Thyroid gland (tissue), 4 donors: ENCODE data around the gene C17orf100. TPM values are rescaled to one million over a fixed set of nuclear protein-coding genes. Genes with fewer than 3 reads are reported as not detected.

Source experiments
- DNase-seq, 2 donors: peaks; one replicate each; pipeline ENCODE4 v3.0.0-alpha.2; 2019
- H3K27ac ChIP-seq, 3 donors: fragments of 200-600 bp; sonication (generic); 1 replicate in 2 of 3; 2 replicates in 1 of 3; pipeline ENCODE4 v1.5.1; 2016 to 2019; ENCODE audit warnings: mild to moderate bottlenecking in 1 of 3, moderate library complexity in 1 of 3
- H3K27me3 ChIP-seq: fragments of 200-600 bp; sonication (generic); one replicate; pipeline ENCODE4 v1.5.1; 2019
- H3K36me3 ChIP-seq, 2 donors: fragments of 200-600 bp; sonication (generic); one replicate each; pipeline ENCODE4 v1.5.1; 2016 to 2019
- H3K4me1 ChIP-seq, 2 donors: fragments of 200-600 bp; sonication (generic); one replicate each; pipeline ENCODE4 v1.5.1; 2017 to 2019
- H3K4me3 ChIP-seq, 3 donors: fragments of 200-600 bp; sonication (generic); replicated peaks in 1 of 3; 1 replicate in 2 of 3; 2 replicates in 1 of 3; pipeline ENCODE4 v1.5.1; 2016; ENCODE audit warnings: mild to moderate bottlenecking in 1 of 3
- H3K9me3 ChIP-seq: fragments of 200-600 bp; sonication (generic); one replicate; pipeline ENCODE4 v1.5.1; 2017
- POLR2A ChIP-seq, 2 donors: fragments of 450-650 bp; IDR thresholded peaks; one replicate each; pipeline ENCODE4 v1.6.1; 2017; ENCODE audit warnings: antibody characterized with exemption in 2 of 2, mild to moderate bottlenecking in 2 of 2, moderate library complexity in 1 of 2
- WGBS, 2 donors: methylation state at CpG; one replicate each; pipeline ENCODE4 v1.1.5; 2017; 5-methylcytosine and 5-hydroxymethylcytosine counted together
- intact Hi-C: fragments of 100-400 bp; cut with DNase I; formaldehyde crosslinking; loops from one replicate; pipeline ENCODE4 v1.15.1; 2023
- total RNA-seq, 4 donors: library from RNA; depleted of rRNA; stranded (reverse); fragments of >200 nt; gene quantifications; one replicate each; pipeline ENCODE4 v1.2.3, GENCODE V29; 2016
- TF ChIP-seq, protein P1 (sequence below), 6 experiments: fragments of 200-600 bp in 3 of 6; fragments of 450-650 bp in 3 of 6; sonication (generic) in 3 of 6; IDR thresholded peaks; one replicate each; pipeline ENCODE4 v1.5.1; 2016 to 2019; ENCODE audit warnings: antibody characterized with exemption in 6 of 6, mild to moderate bottlenecking in 2 of 6, inconsistent platforms in 1 of 6, moderate library complexity in 1 of 6

C17orf100 gene
- total RNA-seq, 4 donors from 2014 or later, result 0.67 to 2.7 (median 2.0) TPM

DNA sequence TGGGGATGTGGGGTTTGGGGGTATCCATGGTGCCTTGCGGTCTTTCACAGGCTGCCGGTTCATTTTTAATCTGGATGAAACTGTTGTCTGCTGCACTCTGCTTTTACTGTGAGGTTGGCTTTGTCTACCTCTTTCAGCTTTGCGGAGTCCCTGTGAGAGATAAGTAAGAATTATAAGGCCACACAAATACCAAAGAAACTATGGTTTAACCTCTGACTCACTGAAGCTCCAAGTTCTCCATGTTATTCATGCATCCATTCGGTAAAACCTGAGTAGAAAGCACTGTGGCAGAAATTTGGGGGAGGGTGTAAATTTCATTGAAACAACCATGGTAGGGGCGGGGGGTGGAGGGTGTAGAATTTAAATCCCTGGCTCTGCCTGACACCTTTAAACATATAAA is 41.6 kb upstream of the C17orf100 start:
- no peak overlapping the region for H3K4me3 ChIP-seq
- H3K36me3 ChIP-seq, result peaks cover 43 to 55% of the 10 kb centered on the region in 2 donors
- no peak for DNase-seq
- 96 to 100% methylated on average over 5 of the region's 5 CpGs for WGBS, 2 donors
- no peaks in the 10 kb centered on the region for H3K4me1 ChIP-seq
- intact Hi-C loops, result no loop called here
- H3K9me3 ChIP-seq, result no peaks in the 10 kb centered on the region
- no peak for TF ChIP-seq POLR2A (IDR thresholded peaks at IDR 0.05)
- TF ChIP-seq, protein P1, sequence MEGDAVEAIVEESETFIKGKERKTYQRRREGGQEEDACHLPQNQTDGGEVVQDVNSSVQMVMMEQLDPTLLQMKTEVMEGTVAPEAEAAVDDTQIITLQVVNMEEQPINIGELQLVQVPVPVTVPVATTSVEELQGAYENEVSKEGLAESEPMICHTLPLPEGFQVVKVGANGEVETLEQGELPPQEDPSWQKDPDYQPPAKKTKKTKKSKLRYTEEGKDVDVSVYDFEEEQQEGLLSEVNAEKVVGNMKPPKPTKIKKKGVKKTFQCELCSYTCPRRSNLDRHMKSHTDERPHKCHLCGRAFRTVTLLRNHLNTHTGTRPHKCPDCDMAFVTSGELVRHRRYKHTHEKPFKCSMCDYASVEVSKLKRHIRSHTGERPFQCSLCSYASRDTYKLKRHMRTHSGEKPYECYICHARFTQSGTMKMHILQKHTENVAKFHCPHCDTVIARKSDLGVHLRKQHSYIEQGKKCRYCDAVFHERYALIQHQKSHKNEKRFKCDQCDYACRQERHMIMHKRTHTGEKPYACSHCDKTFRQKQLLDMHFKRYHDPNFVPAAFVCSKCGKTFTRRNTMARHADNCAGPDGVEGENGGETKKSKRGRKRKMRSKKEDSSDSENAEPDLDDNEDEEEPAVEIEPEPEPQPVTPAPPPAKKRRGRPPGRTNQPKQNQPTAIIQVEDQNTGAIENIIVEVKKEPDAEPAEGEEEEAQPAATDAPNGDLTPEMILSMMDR (IDR thresholded peaks at IDR 0.05), result no peak
- no peak overlapping the region for H3K27ac ChIP-seq
- H3K27me3 ChIP-seq, result no peaks in the 10 kb centered on the region

- intact Hi-C loops, result no loop called here
- no peak for DNase-seq
- H3K4me3 ChIP-seq, result no peak overlapping the region
- peaks cover 33 to 43% of the 10 kb centered on the region in 2 donors for H3K36me3 ChIP-seq
- no peak overlapping the region for H3K27ac ChIP-seq
- TF ChIP-seq, protein P1 (IDR thresholded peaks at IDR 0.05), result no peak
- TF ChIP-seq POLR2A (IDR thresholded peaks at IDR 0.05), result no peak
- H3K4me1 ChIP-seq, result no peaks in the 10 kb centered on the region
- H3K27me3 ChIP-seq, result no peaks in the 10 kb centered on the region
- H3K9me3 ChIP-seq, result no peaks in the 10 kb centered on the region
- 95 to 97% methylated on average over 4 of the region's 4 CpGs for WGBS, 2 donors
Measured at GRCh38 chr17:6611231-6611630, 40.3 kb upstream of the C17orf100 start.

- DNase-seq, result no peak
- H3K4me1 ChIP-seq, result no peaks in the 10 kb centered on the region
- no peaks in the 10 kb centered on the region for H3K9me3 ChIP-seq
- 98 to 99% methylated on average over 3 of the region's 3 CpGs for WGBS, 2 donors
- H3K27ac ChIP-seq, result no peak overlapping the region
- no peaks in the 10 kb centered on the region for H3K27me3 ChIP-seq
- intact Hi-C loops, result no loop called here
- peaks cover 27 to 45% of the 10 kb centered on the region in 2 donors for H3K36me3 ChIP-seq
- H3K4me3 ChIP-seq, result no peak overlapping the region
- TF ChIP-seq, protein P1 (IDR thresholded peaks at IDR 0.05), result no peak
- TF ChIP-seq POLR2A (IDR thresholded peaks at IDR 0.05), result no peak
Measured at GRCh38 chr17:6623941-6624340, 27.6 kb upstream of the C17orf100 start.

DNA sequence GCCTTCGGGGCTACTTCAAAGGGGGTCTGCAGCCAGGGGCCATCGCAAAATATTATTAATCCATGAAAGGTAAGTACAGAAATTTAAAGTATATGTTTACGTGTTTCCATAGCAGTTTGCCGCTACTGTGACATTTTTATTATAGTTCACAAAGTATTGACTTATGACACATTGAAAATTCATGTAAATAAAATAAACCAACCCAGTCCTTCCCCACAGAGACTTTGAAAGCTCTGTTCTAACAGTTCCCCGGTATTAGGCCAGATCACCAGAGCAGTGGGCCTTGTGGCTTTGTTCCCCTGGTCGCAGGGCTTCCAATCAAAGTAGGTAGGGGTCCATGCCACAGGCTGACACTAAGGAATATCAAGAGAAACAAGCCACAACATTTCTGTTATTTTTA is 24.9 kb upstream of the C17orf100 start:
- intact Hi-C loops, result no loop called here
- Histone ChIP-seq H3K36me3 (peaks cover 16 to 34% of the 10 kb centered on the region in 2 donors), H3K4me1 (no peaks in the 10 kb centered on the region), H3K9me3 (no peaks in the 10 kb centered on the region), H3K27ac (no peak overlapping the region), H3K4me3 (no peak overlapping the region), H3K27me3 (no peaks in the 10 kb centered on the region)
- TF ChIP-seq, protein P1 (IDR thresholded peaks at IDR 0.05), result no peak
- no peak for TF ChIP-seq POLR2A (IDR thresholded peaks at IDR 0.05)
- no peak for DNase-seq
- WGBS, 2 donors, result 92 to 96% methylated on average over 6 of the region's 6 CpGs

DNA sequence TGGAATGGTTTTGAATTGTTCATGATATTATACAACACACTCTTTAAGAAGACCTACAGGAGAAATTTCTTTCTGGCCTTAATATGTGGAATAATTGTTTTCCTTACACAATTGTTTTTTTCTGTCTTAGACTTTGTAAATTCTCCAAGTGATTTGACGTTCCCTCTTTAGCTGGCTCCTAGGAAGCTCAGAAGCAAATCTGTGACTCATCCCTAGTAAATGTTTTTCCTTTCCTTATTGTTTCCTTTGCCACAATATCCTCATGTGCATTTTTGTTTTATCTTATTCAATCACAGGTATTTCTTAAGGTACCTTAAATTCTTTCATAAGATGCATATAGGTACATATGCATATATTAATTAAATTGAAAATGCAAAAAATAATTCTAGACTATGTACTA is 24.5 kb upstream of the C17orf100 start:
- H3K4me1 ChIP-seq, result no peaks in the 10 kb centered on the region
- intact Hi-C loops, result no loop called here
- no peaks in the 10 kb centered on the region for H3K27me3 ChIP-seq
- no peak overlapping the region for H3K27ac ChIP-seq
- 71 to 90% methylated on average over 1 of the region's 1 CpG for WGBS, 2 donors
- no peak overlapping the region for H3K4me3 ChIP-seq
- H3K36me3 ChIP-seq, result peaks cover 16 to 38% of the 10 kb centered on the region in 2 donors
- TF ChIP-seq, protein P1 (IDR thresholded peaks at IDR 0.05), result no peak
- TF ChIP-seq POLR2A (IDR thresholded peaks at IDR 0.05), result no peak
- DNase-seq, result no peak
- H3K9me3 ChIP-seq, result no peaks in the 10 kb centered on the region
